ENCODE measurements around the gene PHF13.
"Not testable (repeated sequence)": the region's sequence is repeated elsewhere in the genome, so short reads cannot be mapped to it uniquely, and the experiment has no call there.

The PHF13 gene

GRCh38 chr1:6628971-6629479 is 15.5 kb downstream of the PHF13 start:
- DNase-seq (ENCODE audit: low read depth in 2 of 2) = no peak

GRCh38 chr1:6630027-6630426 is 16.5 kb downstream of the PHF13 start:
- DNase-seq (ENCODE audit: low read depth in 2 of 2) = no peak

- no peak for DNase-seq (ENCODE audit: low read depth in 2 of 2)
Observed at GRCh38 chr1:6631058-6631457, 17.5 kb downstream of the PHF13 start.

GRCh38 chr1:6632588-6633514 is 19.3 kb downstream of the PHF13 start:
- DNase-seq (ENCODE audit: low read depth in 2 of 2) = no peak

GRCh38 chr1:6634371-6635052 is 21.0 kb downstream of the PHF13 start:
- no peak for DNase-seq (ENCODE audit: low read depth in 2 of 2)

GRCh38 chr1:6635161-6635909 is 21.8 kb downstream of the PHF13 start:
- no peak for DNase-seq (ENCODE audit: low read depth in 2 of 2)

- DNase-seq (ENCODE audit: low read depth in 2 of 2) = no peak
Observed at GRCh38 chr1:6635910-6636760, 22.6 kb downstream of the PHF13 start.

GRCh38 chr1:6636778-6637177 is 23.2 kb downstream of the PHF13 start:
- not testable (repeated sequence) for DNase-seq (ENCODE audit: low read depth in 2 of 2)

- DNase-seq (ENCODE audit: low read depth in 2 of 2) = no peak
Observed at GRCh38 chr1:6637770-6638169, 24.2 kb downstream of the PHF13 start.

GRCh38 chr1:6638226-6638625 is 24.7 kb downstream of the PHF13 start:
- DNase-seq (ENCODE audit: low read depth in 2 of 2) = no peak

- DNase-seq (ENCODE audit: low read depth in 2 of 2) = not testable (repeated sequence)
Observed at GRCh38 chr1:6640867-6641266, 27.3 kb downstream of the PHF13 start.

- no peak for DNase-seq (ENCODE audit: low read depth in 2 of 2)
Observed at GRCh38 chr1:6645018-6645417, 31.5 kb downstream of the PHF13 start.

- no peak for DNase-seq (ENCODE audit: low read depth in 2 of 2)
Observed at GRCh38 chr1:6646499-6647148, 33.1 kb downstream of the PHF13 start.

GRCh38 chr1:6648556-6648955 is 35.0 kb downstream of the PHF13 start:
- no peak for DNase-seq (ENCODE audit: low read depth in 2 of 2)

GRCh38 chr1:6651909-6652308 is 38.4 kb downstream of the PHF13 start:
- no peak for DNase-seq (ENCODE audit: low read depth in 2 of 2)

GRCh38 chr1:6652986-6653385 is 39.5 kb downstream of the PHF13 start:
- DNase-seq (ENCODE audit: low read depth in 2 of 2) = no peak

GRCh38 chr1:6653436-6654290 is 40.1 kb downstream of the PHF13 start:
- DNase-seq (ENCODE audit: low read depth in 2 of 2) = no peak

- no peak for DNase-seq (ENCODE audit: low read depth in 2 of 2)
Observed at GRCh38 chr1:6657138-6657537, 43.6 kb downstream of the PHF13 start.

- DNase-seq (ENCODE audit: low read depth in 2 of 2) = no peak
Observed at GRCh38 chr1:6658359-6659060, 45.0 kb downstream of the PHF13 start.
